ENCODE measurements around the gene ZNF506.

- no peak for TF ChIP-seq EZH2 (IDR thresholded peaks at IDR 0.05; ENCODE audit: insufficient read depth, poor library complexity, severe bottlenecking)
- no peak for TF ChIP-seq EZH2phosphoT487 (IDR thresholded peaks at IDR 0.05; ENCODE audit: insufficient read depth, low read depth)
Observed at GRCh38 chr19:19775891-19776205, 45.7 kb downstream of the ZNF506 start.

Data from GM23248 (cell line).